Measurements from ENCODE around the gene DPH7.
A peak's percentile ranks its signal among the peaks of the same experiment; 100 is the strongest.
"Not testable (repeated sequence)": the region's sequence is repeated elsewhere in the genome, so short reads cannot be mapped to it uniquely, and the experiment has no call there.

Gene DPH7

DNA sequence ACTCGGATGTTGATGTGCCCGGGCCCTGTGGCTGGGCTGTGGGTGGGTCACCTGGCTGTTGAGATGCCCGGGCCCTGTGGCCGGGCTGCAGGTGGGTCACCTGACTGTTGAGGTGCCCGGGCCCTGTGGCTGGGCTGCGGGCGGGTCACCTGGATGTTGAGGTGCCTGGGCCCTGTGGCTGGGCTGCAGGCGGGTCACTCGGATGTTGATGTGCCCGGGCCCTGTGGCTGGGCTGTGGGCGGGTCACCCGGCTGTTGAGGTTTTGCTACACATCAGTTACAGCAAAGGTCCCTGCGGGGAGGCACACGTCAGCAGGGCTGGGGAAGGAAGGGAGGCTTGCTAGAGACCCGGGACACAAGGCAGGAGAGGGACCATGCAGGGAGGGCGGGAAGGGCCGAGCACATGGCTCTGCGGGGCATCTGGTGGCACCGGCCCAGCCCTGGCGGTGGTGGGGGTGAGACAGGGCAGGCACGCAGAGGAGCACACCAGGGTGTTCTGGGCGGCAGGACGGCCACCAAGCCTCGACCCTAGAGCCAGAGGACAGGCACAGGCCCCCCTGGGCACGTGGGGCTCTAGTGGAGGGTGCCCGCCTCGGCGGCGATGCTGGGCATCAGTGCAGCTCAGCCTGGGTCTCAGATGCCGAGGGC is 63.9 kb downstream of the DPH7 start:
- DNase-seq (ENCODE audit: insufficient read length, low spot score) = no peak
- no peak for TF ChIP-seq TAF1 (IDR thresholded peaks at IDR 0.05; ENCODE audit: low read depth, low read length)
- TF ChIP-seq POLR2A (IDR thresholded peaks at IDR 0.05; ENCODE audit: low read depth, low read length) = no peak
- no peak for TF ChIP-seq POU2F2 (IDR thresholded peaks at IDR 0.05; ENCODE audit: low read depth, low read length)
- TF ChIP-seq POLR2AphosphoS5 (IDR thresholded peaks at IDR 0.05; ENCODE audit: low read depth, low read length) = no peak
- no peak for TF ChIP-seq SPI1 (IDR thresholded peaks at IDR 0.05; ENCODE audit: low read depth, low read length)
- no peak for TF ChIP-seq PAX5 (IDR thresholded peaks at IDR 0.05; ENCODE audit: insufficient read depth, low read length, severe bottlenecking)
- FAIRE-seq = no peak

- not testable (repeated sequence) for FAIRE-seq
Observed at GRCh38 chr9:137513801-137514570, 64.7 kb downstream of the DPH7 start.

GRCh38 chr9:137513136-137513535 is 65.6 kb downstream of the DPH7 start:
- FAIRE-seq; DNase-seq (ENCODE audit: insufficient read length, low spot score): not testable (repeated sequence)

More at GRCh38 chr9:137513801-137514570, 64.7 kb downstream of the DPH7 start:
- not testable (repeated sequence) for DNase-seq (ENCODE audit: insufficient read length, low spot score)

DNA sequence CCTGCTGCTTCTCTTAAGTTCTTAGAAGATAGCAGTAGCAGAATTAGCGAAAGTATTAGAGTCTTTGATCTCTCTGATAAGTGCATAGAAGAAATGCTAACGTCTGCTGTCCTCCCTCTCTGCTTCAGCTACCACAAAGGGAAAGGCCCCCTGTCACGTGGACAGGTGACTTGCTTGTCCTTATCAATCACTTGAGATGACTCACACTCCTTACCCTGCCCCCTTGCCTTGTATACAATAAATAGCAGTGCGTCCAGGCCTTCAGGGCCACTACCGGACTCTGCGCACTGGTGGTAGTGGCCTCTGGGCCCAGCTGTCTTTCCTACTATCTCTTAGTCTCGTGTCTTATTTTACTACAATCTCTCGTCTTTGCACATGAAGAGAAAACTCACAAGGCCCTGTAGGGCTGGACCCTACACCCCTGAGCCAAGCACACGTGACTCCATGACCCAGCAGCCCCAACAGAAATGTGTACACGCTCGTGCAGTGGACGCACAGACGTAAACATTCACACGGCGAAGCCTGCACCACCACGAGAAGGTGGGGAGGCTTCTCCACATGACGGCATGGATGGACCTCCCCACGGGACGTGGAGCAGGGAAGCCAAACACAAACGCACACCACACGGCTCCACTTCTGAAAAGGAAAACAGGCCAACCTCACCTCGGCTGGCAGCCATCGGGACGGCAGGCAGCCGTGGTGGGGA is 66.8 kb downstream of the DPH7 start:
- no peak for DNase-seq (ENCODE audit: insufficient read length, low spot score)
- no peak for FAIRE-seq
- TF ChIP-seq TAF1 (IDR thresholded peaks at IDR 0.05; ENCODE audit: low read depth, low read length) (no peak), SPI1 (IDR thresholded peaks at IDR 0.05; ENCODE audit: low read depth, low read length) (no peak), POLR2A (IDR thresholded peaks at IDR 0.05; ENCODE audit: low read depth, low read length) (no peak), POU2F2 (IDR thresholded peaks at IDR 0.05; ENCODE audit: low read depth, low read length) (no peak), PAX5 (IDR thresholded peaks at IDR 0.05; ENCODE audit: insufficient read depth, low read length, severe bottlenecking) (no peak), POLR2AphosphoS5 (IDR thresholded peaks at IDR 0.05; ENCODE audit: low read depth, low read length) (no peak)

DNA sequence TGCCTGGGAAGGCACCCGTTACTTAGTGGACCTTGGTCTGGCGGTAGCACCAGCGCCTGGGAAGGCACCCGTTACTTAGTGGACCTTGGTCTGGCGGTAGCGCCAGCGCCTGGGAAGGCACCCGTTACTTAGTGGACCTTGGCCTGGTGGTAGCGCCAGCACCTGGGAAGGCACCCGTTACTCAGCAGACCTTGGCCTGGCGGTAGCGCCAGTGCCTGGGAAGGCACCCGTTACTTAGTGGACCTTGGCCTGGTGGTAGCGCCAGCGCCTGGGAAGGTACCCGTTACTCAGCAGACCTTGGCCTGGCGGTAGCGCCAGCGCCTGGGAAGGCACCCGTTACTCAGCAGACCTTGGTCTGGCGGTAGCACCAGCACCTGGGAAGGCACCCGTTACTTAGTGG is 67.6 kb downstream of the DPH7 start:
- not testable (repeated sequence) for FAIRE-seq; DNase-seq (ENCODE audit: insufficient read length, low spot score)

- DNase-seq (ENCODE audit: insufficient read length, low spot score) = no peak
- TF ChIP-seq TAF1 (IDR thresholded peaks at IDR 0.05; ENCODE audit: low read depth, low read length) (no peak), POLR2A (IDR thresholded peaks at IDR 0.05; ENCODE audit: low read depth, low read length) (no peak), PAX5 (IDR thresholded peaks at IDR 0.05; ENCODE audit: insufficient read depth, low read length, severe bottlenecking) (no peak), SPI1 (IDR thresholded peaks at IDR 0.05; ENCODE audit: low read depth, low read length) (no peak), POU2F2 (IDR thresholded peaks at IDR 0.05; ENCODE audit: low read depth, low read length) (no peak), POLR2AphosphoS5 (IDR thresholded peaks at IDR 0.05; ENCODE audit: low read depth, low read length) (no peak)
- FAIRE-seq = peak; percentile 45
Observed at GRCh38 chr9:137509198-137509597, 69.5 kb downstream of the DPH7 start.

GRCh38 chr9:137506702-137507171 is 72.0 kb downstream of the DPH7 start:
- FAIRE-seq (no peak), DNase-seq (ENCODE audit: insufficient read length, low spot score) (no peak)
- no peak for TF ChIP-seq PAX5 (IDR thresholded peaks at IDR 0.05; ENCODE audit: insufficient read depth, low read length, severe bottlenecking)

DNA sequence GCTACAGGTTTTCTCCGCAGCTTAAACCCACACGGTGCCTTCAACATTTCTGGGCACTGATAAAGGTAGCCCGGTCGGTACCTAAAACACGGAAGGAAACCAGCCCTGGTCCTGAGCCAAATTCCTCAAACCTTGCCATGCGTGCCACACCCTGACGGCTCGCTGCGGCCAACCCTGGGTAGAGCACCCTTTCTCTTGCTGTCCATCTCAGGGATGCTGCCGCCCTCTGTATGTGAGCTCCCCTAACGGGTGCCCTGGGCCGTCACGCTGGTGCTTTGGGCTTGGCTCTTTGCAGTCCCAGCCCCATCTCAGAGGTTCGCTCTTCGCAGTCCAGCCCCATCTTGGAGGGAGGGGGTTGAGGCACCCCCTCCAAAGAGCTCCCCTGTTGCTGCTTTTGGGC is 72.5 kb downstream of the DPH7 start:
- DNase-seq (ENCODE audit: insufficient read length, low spot score) = no peak

GRCh38 chr9:137505421-137506140 is 73.1 kb downstream of the DPH7 start:
- no peak for DNase-seq (ENCODE audit: insufficient read length, low spot score)
- TF ChIP-seq POU2F2 (IDR thresholded peaks at IDR 0.05; ENCODE audit: low read depth, low read length) (no peak), POLR2AphosphoS5 (IDR thresholded peaks at IDR 0.05; ENCODE audit: low read depth, low read length) (no peak), PAX5 (IDR thresholded peaks at IDR 0.05; ENCODE audit: insufficient read depth, low read length, severe bottlenecking) (no peak), POLR2A (IDR thresholded peaks at IDR 0.05; ENCODE audit: low read depth, low read length) (no peak), TAF1 (IDR thresholded peaks at IDR 0.05; ENCODE audit: low read depth, low read length) (no peak), SPI1 (IDR thresholded peaks at IDR 0.05; ENCODE audit: low read depth, low read length) (no peak)
- FAIRE-seq = no peak

More for the DNA sequence above, 72.5 kb downstream of the DPH7 start:
- TF ChIP-seq POU2F2 (IDR thresholded peaks at IDR 0.05; ENCODE audit: low read depth, low read length) = no peak
- TF ChIP-seq TAF1 (IDR thresholded peaks at IDR 0.05; ENCODE audit: low read depth, low read length) = no peak
- no peak for TF ChIP-seq SPI1 (IDR thresholded peaks at IDR 0.05; ENCODE audit: low read depth, low read length)
- no peak for TF ChIP-seq PAX5 (IDR thresholded peaks at IDR 0.05; ENCODE audit: insufficient read depth, low read length, severe bottlenecking)
- no peak for TF ChIP-seq POLR2A (IDR thresholded peaks at IDR 0.05; ENCODE audit: low read depth, low read length)
- TF ChIP-seq POLR2AphosphoS5 (IDR thresholded peaks at IDR 0.05; ENCODE audit: low read depth, low read length) = no peak
- FAIRE-seq = no peak
